ENCODE results near the gene GDE1. TPM values are rescaled to one million over a fixed set of nuclear protein-coding genes. Genes with fewer than 3 reads are reported as not detected.

The GDE1 gene
- total RNA-seq, 1 donor from 2014 or later = 27.4 TPM

DNA sequence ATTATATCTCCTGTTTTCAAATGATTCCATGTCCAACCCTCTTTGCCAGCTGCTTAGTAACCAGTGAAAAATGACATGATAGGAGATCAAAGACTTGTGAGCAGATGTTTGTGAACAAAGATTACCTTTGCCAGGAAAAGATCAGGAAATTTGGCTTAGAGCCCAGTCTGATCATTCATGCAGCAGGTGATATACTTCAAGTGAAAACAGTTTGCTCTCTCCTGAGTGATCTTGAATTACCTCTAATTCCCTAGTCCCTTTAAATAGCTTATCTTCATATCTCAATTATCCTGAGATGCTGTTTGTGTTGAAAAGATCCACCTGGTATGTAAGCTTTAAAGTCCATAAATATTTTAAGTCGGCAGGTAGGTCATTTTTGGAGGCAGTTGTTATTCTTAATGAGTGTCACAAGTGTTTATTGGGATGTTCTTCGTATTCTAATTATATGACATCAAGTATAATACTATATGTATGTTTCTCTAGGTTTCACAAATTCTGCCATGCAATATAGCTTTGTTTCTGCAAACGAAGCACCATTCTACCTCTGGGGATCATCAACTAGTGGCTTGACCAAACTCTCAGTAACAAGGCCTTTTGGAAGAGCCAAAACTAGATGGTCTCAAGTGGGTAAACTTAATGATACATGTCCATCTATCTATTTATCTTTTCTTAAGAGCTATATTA, 20.4 kb upstream of the GDE1 start:
- H3K27ac ChIP-seq = no peak overlapping the region
- H3K4me1 ChIP-seq = no peaks in the 10 kb centered on the region
- intact Hi-C loops (cut with DNase I) = no loop called here
- TF ChIP-seq, protein P1, sequence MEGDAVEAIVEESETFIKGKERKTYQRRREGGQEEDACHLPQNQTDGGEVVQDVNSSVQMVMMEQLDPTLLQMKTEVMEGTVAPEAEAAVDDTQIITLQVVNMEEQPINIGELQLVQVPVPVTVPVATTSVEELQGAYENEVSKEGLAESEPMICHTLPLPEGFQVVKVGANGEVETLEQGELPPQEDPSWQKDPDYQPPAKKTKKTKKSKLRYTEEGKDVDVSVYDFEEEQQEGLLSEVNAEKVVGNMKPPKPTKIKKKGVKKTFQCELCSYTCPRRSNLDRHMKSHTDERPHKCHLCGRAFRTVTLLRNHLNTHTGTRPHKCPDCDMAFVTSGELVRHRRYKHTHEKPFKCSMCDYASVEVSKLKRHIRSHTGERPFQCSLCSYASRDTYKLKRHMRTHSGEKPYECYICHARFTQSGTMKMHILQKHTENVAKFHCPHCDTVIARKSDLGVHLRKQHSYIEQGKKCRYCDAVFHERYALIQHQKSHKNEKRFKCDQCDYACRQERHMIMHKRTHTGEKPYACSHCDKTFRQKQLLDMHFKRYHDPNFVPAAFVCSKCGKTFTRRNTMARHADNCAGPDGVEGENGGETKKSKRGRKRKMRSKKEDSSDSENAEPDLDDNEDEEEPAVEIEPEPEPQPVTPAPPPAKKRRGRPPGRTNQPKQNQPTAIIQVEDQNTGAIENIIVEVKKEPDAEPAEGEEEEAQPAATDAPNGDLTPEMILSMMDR (IDR thresholded peaks at IDR 0.05) = no peak
- no peaks in the 10 kb centered on the region for H3K27me3 ChIP-seq
- no peaks in the 10 kb centered on the region for H3K9me3 ChIP-seq
- DNase-seq (ENCODE audit: low spot score in 2 of 2) = no peak
- H3K36me3 ChIP-seq = peaks cover 35 to 73% of the 10 kb centered on the region in 2 donors
- no peak overlapping the region for H3K4me3 ChIP-seq

DNA sequence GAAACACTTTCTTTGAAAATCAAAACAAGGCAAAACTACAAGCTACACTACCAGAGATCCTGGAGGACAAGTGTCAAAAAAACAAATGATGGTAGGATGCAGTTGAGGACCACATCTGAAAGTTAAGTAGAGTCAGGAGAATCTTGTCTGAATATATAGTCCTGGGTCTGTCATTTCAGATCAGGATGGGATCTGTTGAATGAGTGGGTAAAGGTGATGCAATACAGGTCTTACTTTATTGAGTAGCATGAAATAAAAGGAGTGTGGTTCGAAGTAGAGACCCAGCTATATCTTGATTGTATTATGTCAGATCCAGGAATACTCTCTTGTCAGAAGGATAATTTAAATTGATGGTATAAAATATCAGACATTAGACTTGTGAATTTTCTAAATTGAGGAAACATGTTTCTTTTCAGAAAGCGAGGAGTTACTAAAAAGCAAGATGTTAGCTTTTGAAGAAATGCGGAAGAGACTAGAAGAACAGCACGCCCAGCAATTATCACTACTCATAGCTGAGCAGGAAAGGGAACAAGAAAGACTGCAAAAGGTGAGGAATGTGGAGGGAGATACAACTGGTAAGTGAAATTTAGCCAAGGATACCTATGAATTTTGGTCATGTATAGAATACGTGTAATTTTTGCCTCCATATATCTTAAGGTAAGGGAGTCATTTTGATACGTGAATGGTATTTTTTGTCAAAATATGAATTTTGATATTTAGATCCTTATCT, 18.5 kb upstream of the GDE1 start:
- Histone ChIP-seq H3K4me1 (no peaks in the 10 kb centered on the region), H3K27me3 (no peaks in the 10 kb centered on the region), H3K4me3 (no peak overlapping the region), H3K36me3 (peaks cover 40 to 72% of the 10 kb centered on the region in 2 donors), H3K27ac (no peak overlapping the region), H3K9me3 (no peaks in the 10 kb centered on the region)
- DNase-seq (ENCODE audit: low spot score in 2 of 2) = no peak
- TF ChIP-seq, protein P1 (IDR thresholded peaks at IDR 0.05) = no peak
- intact Hi-C loops (cut with DNase I) = no loop called here

DNA sequence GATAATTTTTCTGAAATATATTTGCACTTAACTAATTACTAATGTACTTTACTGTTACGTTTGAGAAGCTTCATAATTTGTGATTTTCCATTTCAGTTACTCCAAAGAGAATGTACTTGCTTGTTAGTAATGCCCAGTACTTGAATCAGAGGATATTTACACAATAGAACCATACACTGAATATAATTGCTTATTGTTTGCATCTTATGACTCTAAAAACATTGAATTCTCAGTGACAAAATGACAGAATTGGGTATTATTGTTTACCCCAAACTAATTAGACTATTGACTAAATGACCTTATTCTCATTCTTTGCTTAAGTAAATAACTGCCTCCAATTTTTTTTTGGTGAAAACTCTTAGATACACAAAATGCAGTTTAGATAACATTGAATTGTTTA, 10.7 kb upstream of the GDE1 start:
- H3K9me3 ChIP-seq = no peaks in the 10 kb centered on the region
- H3K36me3 ChIP-seq = peaks cover 11 to 38% of the 10 kb centered on the region in 2 donors
- no peaks in the 10 kb centered on the region for H3K4me1 ChIP-seq
- no peak overlapping the region for H3K4me3 ChIP-seq
- H3K27me3 ChIP-seq = no peaks in the 10 kb centered on the region
- no peak overlapping the region for H3K27ac ChIP-seq
- intact Hi-C loops (cut with DNase I) = no loop called here
- TF ChIP-seq, protein P1 (IDR thresholded peaks at IDR 0.05) = no peak
- DNase-seq (ENCODE audit: low spot score in 2 of 2) = no peak

DNA sequence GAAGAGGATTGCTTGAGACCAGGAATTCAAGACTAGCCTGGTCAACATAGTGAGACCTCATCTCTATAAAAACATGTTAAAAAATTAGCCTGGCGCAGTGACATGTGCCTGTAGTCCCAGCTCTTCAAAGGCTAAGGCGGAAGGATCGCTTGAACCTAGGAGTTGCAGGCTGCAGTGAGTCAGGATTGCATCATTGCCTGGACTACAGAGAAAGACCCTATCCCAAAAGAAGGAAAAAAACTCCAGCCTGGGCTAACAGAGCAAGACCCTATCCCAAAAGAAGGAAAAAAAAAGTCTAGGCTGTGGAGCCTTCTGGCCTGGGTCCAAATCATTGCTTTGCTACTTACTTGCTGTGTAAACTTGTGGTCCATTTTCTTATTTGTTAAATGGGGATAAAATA, 6.8 kb upstream of the GDE1 start:
- Histone ChIP-seq H3K36me3 (peaks cover 4 to 21% of the 10 kb centered on the region in 2 donors), H3K27me3 (no peaks in the 10 kb centered on the region), H3K27ac (no peak overlapping the region), H3K4me3 (no peak overlapping the region), H3K9me3 (no peaks in the 10 kb centered on the region), H3K4me1 (peaks cover 0 to 4% of the 10 kb centered on the region in 2 donors)
- intact Hi-C loops (cut with DNase I) = no loop called here
- no peak for DNase-seq (ENCODE audit: low spot score in 2 of 2)
- TF ChIP-seq, protein P1 (IDR thresholded peaks at IDR 0.05) = no peak

DNA sequence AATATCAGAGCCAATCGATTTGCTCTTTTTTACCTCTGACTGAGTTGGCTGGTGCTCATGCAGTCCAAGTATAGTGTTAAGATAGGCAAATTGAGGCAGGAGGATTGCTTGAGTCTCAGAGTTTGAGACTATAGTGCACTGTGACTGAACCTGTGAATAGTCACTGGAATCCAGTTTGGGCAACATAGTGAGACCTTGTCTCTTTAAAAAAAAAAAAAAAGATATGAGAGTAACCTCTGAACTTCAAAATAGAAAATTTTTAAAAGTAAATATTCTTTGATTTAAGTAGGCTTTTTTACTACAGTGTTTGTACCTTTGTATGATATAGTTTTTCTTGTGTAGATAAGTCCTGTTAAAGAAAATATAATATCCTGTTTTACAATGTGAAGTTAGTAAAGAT, 5.3 kb upstream of the GDE1 start:
- intact Hi-C loops (cut with DNase I) = no loop called here
- DNase-seq (ENCODE audit: low spot score in 2 of 2) = no peak
- Histone ChIP-seq H3K4me3 (no peak overlapping the region), H3K27me3 (no peaks in the 10 kb centered on the region), H3K4me1 (peaks cover 0 to 14% of the 10 kb centered on the region in 2 donors), H3K27ac (no peak overlapping the region), H3K36me3 (peaks cover 4 to 12% of the 10 kb centered on the region in 2 donors), H3K9me3 (no peaks in the 10 kb centered on the region)
- TF ChIP-seq, protein P1 (IDR thresholded peaks at IDR 0.05) = no peak
